HK-2 (cell line): ENCODE results near the gene TMEM106C.
"Not testable (repeated sequence)": the region's sequence is repeated elsewhere in the genome, so short reads cannot be mapped to it uniquely, and the experiment has no call there.

Source experiments
- DNase-seq: peaks from one replicate; pipeline ENCODE4 v3.0.0-alpha.2; 2018; ENCODE audit not compliant: unreplicated experiment

TMEM106C gene

GRCh38 chr12:47949441-47950341 lies 13.7 kb upstream of the TMEM106C start:
- DNase-seq: peak; percentile 83

GRCh38 chr12:47950856-47951468 lies 12.4 kb upstream of the TMEM106C start:
- DNase-seq: no peak

GRCh38 chr12:47954058-47954457 lies 9.3 kb upstream of the TMEM106C start:
- no peak for DNase-seq

- no peak for DNase-seq
These were observed 8.8 kb upstream of the TMEM106C start for GRCh38 chr12:47954467-47955045.

GRCh38 chr12:47955059-47955458 lies 8.3 kb upstream of the TMEM106C start:
- no peak for DNase-seq

GRCh38 chr12:47957671-47958070 lies 5.7 kb upstream of the TMEM106C start:
- DNase-seq: not testable (repeated sequence)

- DNase-seq: no peak
These were observed 1.2 kb upstream of the TMEM106C start for GRCh38 chr12:47962198-47962597.

GRCh38 chr12:47964106-47964728 lies 821 bp downstream of the TMEM106C start:
- DNase-seq: no peak

- no peak for DNase-seq
These were observed 2.2 kb downstream of the TMEM106C start for GRCh38 chr12:47965581-47965980.

GRCh38 chr12:47967461-47968321 lies 4.3 kb downstream of the TMEM106C start:
- no peak for DNase-seq

GRCh38 chr12:47969845-47970244 lies 6.4 kb downstream of the TMEM106C start:
- no peak for DNase-seq

- DNase-seq: no peak
These were observed 7.4 kb downstream of the TMEM106C start for GRCh38 chr12:47970843-47971242.

- no peak for DNase-seq
These were observed 9.5 kb downstream of the TMEM106C start for GRCh38 chr12:47972895-47973294.

GRCh38 chr12:47973870-47974269 lies 10.5 kb downstream of the TMEM106C start:
- DNase-seq: no peak

- DNase-seq: no peak
These were observed 11.7 kb downstream of the TMEM106C start for GRCh38 chr12:47975036-47975620.

GRCh38 chr12:47975816-47976215 lies 12.4 kb downstream of the TMEM106C start:
- DNase-seq: no peak

GRCh38 chr12:47977046-47977771 lies 13.8 kb downstream of the TMEM106C start:
- no peak for DNase-seq

- DNase-seq: no peak
These were observed 14.6 kb downstream of the TMEM106C start for GRCh38 chr12:47977772-47978597.

GRCh38 chr12:47978598-47978873 lies 15.1 kb downstream of the TMEM106C start:
- DNase-seq: no peak

GRCh38 chr12:47979166-47979565 lies 15.8 kb downstream of the TMEM106C start:
- no peak for DNase-seq
